NCI-H526 (cell line): ENCODE measurements around the gene APBA2.

Source experiments
- DNase-seq, 2 experiments: peaks; one replicate each; lab custom pipeline; 2025; lab: John Stamatoyannopoulos, UW

Gene APBA2

DNA sequence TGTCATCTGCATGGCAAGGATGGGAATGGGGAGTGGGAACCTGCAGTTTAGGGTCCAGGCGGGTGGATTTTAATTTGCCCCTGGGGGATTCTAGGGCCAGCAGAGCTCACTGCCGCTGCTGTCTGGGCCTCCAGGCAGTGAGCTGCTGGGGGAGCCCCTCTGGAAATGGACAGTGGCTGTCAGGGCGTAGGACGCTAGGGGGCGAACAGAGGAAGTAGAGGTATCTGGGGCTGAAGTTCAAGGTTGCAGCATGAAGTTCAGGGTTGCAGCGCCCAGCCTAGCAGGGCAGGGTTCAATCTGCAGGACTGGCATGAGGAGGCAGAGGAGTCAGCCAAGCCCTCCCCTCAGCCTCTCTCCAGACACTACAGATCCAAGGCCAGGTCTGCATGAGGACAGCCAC lies 49.5 kb downstream of the APBA2 start:
- DNase-seq = peak in 1 of 2 experiments; percentile 42

DNA sequence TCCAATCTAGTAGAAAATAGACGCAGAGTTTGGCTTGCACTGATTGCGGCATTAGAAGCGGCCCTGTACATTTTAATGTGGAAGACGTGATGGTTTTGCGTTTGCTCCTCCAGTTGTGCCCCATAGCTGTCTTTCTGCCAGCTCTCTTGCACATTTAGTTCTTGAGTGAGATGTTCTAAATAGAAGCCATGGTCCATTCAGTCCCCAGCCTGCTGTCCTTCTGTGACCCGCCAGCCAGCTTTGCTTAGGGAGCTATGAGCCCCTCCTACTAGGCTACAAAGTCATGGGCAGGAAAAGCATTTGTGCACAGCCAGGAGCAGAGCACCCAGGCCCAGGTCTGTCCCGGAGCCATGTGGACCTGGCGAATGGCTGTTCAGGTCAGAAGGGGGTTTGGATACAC lies 50.3 kb downstream of the APBA2 start:
- DNase-seq = no peak

DNA sequence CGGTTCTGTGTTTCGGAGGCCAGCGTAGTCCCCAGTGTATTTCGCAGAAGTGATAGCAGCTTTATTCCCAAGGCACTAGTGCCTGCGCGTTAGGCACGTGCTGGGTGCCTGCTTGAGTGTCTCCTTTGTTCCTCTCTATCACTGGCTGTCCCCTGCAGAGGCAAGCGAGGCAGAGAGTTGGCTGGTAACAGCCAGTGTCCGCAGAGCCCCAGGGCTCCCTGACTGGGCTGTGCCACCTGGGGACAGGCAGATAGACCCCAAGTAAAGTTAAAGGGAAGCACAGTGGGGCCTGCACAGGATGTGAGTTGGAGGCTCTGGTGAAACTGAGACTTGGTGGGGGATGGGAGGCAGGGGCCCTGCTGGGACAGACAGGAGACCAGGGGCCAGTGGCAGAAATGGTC lies 50.7 kb downstream of the APBA2 start:
- DNase-seq = no peak

DNA sequence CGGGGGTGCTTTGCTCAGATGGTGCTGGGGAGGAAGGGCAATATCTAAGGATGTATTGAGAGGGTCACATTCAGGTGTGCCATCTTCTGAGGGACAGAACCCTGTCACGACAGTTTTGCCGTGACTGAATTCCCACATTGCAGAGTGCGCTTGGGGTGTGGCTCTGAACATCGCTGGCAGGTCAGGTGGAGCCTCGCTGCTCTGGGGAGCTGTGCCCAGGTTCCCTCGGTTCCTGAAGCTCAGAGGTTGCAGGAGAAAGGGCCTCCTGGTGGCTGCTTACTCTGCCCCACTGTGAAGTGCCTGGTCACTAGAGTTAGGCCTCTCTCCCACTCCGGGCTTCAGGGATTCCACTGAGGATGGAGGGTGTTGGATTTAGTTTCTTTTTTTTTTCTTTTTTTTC lies 51.5 kb downstream of the APBA2 start:
- no peak for DNase-seq

DNA sequence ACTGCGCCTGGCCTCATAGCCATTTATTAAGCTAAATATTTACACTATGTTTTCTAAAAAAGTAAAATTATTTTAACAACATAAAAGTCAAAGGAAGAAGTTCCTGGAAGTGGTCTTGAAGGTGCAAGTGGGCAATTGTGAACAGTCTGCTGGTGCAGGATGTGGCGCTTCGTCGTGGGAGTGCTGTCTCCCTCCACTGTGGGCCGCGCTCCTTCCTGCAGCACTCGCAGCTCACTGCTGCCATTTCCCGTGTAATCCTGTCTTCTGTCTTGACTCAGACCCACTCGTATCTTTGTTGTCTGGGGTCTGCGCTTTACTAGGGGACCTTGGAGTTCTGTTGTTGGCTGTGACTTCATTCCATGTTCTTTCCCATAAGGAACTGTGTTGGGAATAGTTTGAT lies 56.3 kb downstream of the APBA2 start:
- no peak for DNase-seq

DNA sequence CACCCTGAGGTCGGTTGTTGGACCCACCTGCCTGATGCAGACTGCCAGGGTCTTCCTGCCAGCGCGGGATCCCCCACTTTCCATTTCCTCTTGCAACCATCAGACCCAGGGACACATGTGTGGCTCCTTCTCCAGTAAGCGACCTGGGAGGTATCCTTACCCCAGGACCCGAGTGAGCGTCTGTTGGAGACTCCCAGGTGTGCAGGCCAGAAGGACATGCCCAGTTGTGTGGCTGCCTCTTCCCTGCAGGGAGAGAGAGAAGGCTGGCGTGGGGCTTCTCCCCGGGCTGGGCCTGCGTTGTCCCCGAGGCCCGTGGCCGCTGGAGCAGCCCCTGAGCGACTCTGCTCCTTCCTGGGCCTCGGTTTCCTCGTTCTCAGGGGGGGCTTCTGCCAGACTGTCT lies 56.8 kb downstream of the APBA2 start:
- DNase-seq = no peak

DNA sequence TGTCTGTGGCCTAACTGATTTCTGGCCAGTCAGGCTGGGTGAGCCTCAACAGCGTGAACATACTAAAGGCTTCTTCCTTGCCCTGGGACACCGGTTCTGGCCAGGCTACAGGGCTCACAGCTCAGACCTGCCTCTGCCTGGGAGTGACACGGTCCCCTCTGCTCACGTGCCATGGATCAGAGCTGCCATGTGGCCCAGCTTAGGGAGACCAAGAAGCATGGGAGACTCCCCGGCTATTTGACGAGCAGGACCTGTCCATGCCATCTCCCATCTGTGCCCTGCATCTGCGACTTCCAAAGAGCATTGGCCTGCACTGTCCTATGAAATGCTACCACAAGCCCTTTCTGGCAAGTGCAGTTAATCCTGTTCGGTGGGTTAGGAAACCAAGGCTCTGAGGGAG lies 57.4 kb downstream of the APBA2 start:
- no peak for DNase-seq

DNA sequence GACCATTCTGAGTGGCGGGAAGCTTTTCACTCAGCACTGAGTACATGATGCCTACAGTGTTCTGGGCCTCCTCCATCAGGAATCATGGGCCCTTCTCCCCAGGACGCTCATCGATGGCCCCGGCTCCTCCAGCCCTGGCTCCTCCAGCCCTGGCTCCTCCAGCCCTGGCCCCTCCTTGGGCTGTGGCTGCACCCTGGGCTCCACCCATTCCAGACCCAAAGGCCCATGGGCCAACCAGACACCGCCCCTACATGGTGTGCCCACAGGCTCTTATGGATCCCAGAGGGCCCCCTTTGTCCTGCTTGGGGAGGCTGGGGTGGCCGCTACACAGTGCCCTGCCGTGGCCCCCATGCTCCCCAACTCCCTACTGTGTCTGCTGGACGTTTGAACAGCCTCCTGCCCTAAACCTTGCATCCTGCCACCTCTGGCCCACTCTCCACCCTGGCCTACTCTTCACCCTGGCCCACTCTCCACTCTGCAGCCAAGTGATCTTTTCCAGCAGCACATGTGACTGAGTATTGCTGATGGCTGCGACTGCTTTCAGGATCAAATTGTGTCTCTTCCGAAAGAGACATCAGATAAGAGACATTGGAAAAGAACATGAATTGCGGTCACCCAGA lies 57.9 kb downstream of the APBA2 start:
- no peak for DNase-seq

DNA sequence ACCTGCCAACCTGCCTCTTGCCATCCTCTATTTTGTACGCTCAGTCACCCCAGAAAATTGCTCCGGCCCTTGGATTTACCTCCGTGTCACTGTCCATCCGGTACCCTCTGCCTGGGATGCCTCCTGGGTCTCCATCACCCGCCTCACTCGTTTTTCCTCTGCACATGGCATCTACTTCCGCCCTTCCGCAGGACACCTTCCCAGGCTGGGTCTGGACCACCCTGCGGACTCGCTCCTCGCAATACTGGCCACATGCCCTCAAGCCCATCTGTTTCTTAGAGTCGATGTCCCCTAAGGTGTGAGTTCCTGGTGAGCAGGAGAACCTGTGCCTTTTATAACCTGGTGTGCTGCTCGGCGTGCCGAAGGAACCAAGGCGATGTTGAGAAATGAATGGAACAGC lies 58.5 kb downstream of the APBA2 start:
- no peak for DNase-seq

DNA sequence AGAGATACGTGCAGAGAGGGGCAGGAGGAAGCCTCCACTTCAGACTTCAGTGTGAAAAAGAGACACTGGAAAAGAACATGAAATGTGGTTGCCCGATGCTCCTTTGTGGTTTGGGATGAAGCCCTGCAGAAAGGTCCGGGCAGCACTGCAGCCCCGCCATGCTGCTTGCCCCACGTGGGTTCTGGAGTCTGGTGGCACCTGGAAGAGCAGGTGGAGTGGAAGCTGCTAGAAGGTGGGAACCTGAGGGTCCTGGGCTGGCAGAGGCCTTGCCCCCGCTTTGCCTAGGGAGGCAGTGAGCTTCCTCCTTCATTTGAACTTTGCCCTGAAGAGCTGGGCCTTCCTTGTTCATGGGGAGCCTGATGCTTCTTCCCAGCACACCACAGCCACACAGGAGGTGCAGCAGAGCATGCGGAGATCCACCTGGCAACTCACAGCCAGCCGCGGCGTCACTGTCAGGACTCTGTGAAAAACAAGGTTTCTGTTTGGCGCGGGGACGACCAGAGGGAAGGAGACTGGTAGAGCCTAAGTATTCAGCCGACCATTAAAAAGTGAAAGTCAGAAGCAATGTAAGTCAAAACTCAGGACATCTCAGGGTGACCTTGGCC lies 59.0 kb downstream of the APBA2 start:
- DNase-seq = no peak

DNA sequence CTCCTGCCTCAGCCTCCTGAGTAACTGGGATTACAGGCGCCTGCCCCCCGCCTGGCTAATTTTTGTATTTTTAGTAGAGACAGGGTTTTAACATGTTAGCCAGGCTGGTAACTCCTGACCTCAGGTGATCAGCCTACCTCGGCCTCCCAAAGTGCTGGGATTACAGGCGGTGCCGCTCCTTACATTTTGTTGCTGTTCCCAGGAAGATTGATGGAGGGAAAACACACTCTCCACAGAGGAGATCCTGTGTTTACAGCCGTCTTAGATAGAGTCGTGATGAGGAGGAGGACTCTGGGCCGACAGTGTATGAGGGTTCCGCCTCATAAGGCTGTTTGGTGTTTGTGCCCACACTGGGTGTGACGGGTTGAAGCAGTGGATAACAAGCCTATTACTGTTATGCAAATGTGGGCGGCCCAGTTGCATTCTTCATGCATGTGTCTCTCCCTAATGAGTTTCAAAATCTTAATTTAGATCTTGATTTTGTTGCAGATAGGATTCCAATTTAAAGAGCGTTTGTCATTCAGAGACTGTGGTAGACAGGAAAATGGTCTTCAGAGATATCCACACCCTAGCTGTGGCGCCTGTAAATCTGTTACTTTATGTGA lies 60.0 kb downstream of the APBA2 start:
- peak in 1 of 2 experiments; percentile 18 for DNase-seq

DNA sequence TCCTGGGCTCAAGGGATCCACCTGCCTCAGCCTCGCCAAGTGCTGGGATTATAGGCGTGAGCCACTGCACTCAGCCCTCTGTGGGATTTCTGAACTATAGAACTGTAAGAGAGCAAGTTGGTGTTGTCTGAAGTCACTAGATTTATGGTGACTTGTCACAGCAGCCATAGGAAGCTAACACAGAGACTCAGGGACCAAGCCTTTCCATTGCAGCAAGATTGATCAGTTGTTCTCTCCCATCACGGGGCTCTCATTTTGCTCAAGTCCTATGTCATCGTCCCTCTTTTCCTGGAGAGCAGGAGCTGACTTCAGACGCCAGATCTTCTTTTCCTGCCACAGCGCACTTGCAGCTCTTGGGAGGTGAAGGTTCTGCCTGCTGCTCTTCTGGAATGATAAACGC lies 61.0 kb downstream of the APBA2 start:
- no peak for DNase-seq

DNA sequence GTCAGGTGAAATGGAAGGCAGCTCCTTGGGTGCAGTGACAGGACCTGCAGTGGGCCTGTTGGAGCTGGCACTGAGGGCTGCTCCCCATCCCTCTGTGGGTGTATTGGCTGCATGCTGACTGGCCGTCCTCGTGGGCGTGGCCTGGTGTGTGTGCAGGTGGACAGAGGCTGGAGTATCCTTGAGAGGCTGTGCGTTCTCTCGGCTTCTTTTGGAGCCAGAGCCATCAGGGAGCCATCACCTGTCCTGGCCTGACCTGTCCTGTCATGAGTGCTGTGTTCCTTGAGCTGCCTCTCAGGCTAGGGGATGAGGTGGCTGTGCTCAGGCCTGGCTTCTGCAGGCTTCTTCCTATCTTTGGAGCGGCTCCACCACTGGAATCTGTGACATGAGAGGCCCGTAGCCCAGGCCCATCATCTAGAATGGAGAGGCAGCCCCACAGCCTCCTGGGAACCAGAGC lies 61.5 kb downstream of the APBA2 start:
- DNase-seq = no peak

DNA sequence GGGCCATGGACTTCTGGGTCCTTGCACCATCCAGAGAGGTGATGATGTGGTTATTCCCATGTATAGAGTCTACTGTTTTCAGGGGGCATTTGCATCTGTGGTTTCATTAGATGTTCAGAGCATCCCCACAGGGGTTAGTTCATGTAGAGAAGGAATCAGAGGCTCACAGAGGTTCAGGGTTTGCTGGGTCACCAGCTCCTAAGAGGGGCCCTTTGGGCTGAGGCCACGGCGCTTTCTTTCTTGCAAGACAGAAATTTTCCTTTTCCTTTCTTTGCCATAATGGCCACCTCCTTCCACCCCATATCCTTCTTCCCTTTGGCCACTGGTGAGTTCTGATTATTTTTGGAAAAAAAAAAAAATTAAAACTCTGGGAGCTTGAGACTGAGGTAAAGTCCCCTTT lies 62.3 kb downstream of the APBA2 start:
- peak in 1 of 2 experiments; percentile 20 for DNase-seq

DNA sequence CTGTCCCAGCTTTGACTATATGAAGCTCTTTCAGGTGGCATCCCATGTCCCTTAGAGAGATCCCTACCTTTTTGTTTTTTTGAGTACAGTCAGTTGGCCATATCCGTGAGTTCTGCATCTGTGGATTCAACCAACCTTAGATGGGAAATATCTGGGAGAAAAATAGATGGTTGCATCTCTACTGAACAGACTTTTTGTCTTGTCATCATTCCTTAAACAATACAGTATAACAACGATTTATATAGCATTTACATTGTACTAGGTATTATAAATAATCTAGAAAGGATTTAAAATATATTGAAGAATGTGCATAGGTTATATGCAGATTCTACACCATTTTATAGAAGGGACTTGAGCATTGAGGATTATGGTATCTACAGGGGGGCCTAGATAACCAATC lies 65.1 kb downstream of the APBA2 start:
- DNase-seq = no peak

DNA sequence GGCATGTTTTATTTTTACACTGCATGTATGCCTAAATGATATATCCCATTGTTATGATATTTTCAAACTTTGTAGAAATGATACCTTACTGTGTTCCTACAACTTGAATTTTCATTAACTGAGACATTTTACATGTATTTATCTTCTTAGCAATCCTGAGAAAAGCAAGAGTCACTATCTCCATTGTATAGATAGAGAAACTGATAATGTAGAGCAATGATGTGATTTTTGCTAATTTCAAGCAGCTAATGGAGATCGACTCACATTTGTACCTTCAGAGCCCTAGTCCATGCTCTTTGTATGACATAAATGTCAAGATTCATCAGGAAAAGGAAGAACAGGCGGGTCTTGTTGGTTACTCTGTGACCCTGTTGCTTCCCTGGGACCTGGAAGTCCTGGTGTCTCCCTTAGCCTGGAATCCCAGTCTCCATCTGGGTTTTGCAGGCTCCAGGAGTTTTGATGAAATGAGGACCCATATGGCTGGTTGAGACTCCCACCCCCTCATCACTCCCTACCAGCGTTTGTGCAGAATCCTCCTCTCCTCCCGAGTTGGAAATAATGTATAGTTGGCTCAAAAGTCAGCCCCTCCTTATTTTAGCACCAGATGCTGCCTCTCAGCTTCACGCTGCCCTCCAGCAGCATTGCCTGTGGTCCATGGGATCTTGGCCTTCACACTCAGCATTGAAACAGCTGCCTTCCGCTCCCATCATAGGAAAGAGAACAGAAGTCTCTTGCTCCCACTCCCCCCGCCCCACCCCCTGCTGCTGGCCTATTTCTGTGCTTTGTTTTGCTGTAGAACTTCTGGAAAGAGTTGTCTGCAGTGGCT lies 67.1 kb downstream of the APBA2 start:
- DNase-seq = no peak

DNA sequence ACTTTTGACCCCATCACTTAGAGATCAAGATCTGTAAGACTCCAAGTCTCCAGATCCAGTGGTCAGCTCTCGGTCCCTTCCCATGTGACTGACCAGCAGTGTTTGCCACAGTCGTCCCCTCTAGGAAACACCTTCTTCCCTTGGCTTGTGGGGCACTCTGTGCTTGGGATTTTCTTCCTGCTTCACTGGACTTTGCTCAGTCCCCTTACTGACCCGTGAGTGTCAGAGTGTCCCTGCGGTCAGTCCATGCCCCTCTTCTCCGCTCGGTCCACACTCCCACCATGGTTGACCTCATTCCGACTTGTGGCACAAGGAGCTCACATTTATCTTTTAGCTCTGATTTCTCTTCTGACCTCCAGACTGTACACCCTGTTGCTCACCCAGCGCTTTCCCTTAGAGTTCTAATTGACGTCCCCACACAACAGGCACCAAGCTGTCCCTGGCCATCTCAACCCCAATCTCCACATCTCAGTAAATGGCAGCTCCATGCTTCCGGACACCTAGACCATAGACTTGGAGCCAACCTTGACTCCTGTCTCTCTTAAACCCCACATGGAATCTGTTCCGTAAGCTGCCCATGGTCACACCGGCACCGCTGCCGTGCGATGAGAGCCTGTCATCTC lies 67.9 kb downstream of the APBA2 start:
- no peak for DNase-seq

DNA sequence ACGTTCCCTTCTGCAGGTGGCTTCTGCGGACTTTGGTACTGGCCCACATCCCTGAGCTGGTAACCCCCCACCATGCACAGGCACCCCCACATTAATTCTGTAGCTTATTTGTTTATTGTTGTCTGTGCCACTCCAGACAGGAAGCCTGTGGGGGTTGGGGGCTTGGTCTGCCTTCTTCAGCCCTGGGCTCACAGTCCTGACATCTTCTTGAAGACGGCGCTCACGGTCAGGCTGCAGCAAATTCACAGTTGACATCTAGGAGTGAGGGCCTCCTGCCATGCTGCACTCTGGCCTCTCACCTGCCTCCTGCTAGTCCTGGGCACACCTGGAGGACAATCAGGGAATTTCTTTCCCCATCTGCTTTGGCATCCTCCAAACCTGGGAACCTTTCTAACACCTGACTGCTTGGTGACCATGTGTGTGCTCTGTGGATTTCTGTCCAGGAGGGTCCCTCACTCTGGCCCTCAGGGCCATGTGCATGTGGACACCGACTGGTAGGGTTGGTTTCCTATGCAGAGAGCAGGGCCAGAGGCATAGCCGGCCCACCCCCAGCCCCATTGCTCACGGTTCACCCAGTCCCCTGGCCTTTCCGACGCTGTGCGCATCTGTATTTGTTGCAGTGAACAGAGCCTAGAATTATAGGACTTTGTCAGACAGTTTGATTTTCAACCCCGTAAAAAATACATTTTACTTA lies 68.8 kb downstream of the APBA2 start:
- DNase-seq = no peak

DNA sequence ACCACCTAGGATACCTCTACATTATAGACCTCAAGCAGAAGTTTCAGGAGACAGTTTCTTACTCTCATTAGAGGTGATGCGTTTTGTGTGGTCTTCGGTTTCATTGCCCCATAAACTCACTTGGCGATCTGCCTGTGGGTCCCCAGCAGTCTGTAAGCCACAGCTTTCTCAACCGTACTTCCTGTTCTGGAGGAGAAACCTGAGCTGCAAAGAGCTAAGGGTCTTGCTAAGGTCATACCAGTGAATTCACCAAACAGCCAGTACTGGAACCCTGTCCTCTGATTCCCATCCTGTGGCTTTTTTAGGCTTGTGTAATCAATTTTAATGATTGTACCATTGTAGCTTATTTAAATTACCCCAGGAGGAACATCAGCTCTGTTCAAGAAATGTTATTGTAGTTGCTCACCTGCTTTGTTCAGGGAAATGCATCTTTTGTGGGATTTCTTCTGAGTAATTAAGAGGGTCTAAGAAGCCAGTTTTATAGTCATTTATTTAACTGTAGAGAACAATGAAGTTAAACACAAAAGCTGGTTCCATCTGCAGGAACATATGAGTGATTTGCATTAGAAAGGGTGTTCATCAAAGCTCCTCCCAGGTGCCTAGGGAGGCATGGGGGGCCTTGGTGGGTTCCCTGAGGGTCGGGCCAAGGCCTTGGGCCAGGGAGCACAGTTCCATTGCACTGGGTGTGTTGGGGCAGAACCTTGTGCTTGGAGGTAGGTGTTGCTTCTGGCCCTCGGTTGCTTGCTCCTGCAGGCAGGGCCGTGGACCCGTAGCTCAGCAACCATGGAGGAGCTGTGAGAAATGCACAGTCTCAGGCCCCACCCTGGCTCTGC lies 69.6 kb downstream of the APBA2 start:
- peak in 1 of 2 experiments; percentile 11 for DNase-seq

DNA sequence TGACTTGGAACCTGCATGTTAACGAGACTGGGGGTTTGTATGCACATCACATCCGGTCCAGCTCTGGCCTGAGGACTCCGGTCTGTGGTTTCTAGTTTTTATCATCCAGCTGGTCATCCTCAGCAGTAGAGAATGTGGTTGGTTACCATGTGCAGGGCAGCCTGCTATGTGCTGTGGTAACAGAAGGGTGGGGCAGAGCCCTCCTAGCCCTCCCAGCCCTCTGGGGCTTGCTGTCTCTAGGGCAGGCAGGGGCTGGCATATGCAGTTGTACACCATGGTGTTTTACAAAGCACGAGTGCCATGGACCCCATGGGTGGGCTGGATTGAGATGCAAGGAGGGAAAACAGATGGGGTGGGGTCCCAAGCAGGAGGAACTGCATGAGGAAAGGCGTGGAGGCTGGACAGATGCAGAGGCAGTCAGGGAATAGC lies 70.2 kb downstream of the APBA2 start:
- no peak for DNase-seq

DNA sequence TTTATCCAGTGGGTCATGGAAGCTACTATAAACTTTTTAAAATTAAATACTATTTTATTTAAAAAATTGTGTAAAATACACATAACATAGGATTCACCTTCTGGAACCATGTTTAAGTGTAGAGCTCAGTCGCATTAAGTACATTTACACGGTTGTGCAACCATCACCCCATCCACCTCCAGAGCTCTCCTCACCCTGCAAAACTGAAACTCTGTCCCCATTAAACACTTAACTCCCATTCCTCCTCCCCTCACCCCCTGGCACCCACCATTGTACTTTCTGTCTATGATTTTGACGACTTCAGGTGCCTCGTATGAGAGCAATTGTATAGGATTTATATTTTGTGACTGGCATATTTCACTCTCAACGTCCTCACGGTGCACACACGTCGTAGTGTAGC lies 70.7 kb downstream of the APBA2 start:
- no peak for DNase-seq
